ENCODE results near the gene VAMP4. TPM values are rescaled to one million over a fixed set of nuclear protein-coding genes. Genes with fewer than 3 reads are reported as not detected.
"Not testable (repeated sequence)": the region's sequence is repeated elsewhere in the genome, so short reads cannot be mapped to it uniquely, and the experiment has no call there.

Gene VAMP4
- total RNA-seq, 1 donor from 2014 or later, result 5.0 TPM

DNA sequence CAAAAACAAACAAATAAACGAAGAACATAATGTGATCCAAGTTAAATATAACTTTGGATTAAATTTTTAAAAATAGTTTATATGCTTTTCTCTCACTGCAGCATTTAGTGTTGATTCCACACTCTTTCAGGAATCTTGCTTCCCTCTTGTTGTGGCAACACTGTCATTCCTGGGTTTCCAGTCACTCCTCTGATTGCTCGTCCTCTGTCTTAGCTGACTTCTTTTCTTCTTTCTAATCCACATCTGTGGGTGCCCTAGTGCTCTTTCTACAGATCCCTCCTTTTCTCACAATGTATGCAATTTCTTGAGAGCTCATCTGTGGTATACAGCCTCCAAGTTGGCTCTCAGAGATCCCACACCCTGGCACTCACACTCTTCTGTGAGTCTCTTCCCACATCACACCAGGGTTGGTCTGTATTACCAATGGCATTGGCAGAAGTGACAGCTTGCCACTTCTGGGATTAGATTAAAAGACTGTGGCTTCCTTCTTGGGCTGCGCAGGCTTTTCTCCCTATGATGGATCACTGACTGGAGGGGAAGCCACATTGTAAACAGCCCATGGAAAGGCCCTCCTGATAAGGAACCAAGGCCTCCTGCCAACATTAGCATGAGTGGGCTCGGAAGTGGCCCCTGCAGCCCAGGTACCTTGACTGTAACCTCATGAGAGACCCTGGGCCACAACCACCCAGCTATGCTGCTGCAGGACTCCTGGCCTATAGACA lies 77.8 kb downstream of the VAMP4 start:
- FAIRE-seq (no peak), DNase-seq (ENCODE audit: low read depth) (no peak)
- no peaks in the 10 kb centered on the region for H3K27me3 ChIP-seq (ENCODE audit: control insufficient read depth, insufficient read depth, low read length)
- no peak for TF ChIP-seq CTCF (IDR thresholded peaks at IDR 0.05; ENCODE audit: insufficient read depth, low read length, severe bottlenecking)
- H3K36me3 ChIP-seq (ENCODE audit: control insufficient read depth, insufficient read depth, low read length), result no peaks in the 10 kb centered on the region
- H3K4me3 ChIP-seq (ENCODE audit: low read depth, low read length), result no peak overlapping the region

DNA sequence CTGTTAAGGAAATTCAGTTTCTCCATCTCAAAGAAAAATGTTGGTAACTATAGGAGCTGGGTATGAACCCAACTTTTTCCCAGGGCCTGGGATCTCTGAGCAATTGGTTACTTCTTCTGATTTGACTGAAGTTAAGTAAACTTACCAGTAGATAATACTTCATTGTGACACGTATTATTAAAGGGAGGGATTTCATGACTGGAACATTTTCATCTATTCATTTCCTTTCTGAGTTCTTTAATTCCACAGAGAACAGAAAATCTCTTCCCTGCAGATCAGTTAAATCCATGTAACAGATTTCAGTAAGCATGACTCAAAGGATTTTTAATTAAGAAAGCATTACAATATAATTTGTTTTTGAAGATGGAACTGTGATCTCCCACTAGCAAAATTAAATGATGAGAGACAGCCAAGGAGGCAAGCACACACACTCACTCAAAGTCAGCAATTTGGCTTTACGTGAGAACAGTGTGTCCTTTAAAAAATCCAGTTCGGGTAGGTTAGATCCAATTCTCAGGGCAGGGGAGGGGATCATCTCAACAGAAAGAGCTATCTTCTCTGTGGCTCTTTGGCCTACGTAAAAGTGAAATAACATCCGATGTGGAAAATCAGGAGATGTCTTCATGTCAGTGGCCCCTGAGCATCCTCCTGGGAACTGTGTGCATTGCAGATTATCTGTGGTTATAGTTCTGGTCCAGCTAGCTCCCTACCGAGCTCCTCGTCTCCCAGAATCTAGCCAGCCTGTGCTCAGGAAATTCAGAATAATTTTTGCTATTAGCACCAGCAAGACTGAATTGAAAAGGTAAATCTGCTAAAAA lies 78.6 kb downstream of the VAMP4 start:
- no peak for TF ChIP-seq CTCF (IDR thresholded peaks at IDR 0.05; ENCODE audit: insufficient read depth, low read length, severe bottlenecking)
- H3K4me3 ChIP-seq (ENCODE audit: low read depth, low read length), result no peak overlapping the region
- FAIRE-seq (no peak), DNase-seq (ENCODE audit: low read depth) (no peak)
- no peaks in the 10 kb centered on the region for H3K36me3 ChIP-seq (ENCODE audit: control insufficient read depth, insufficient read depth, low read length)
- H3K27me3 ChIP-seq (ENCODE audit: control insufficient read depth, insufficient read depth, low read length), result no peaks in the 10 kb centered on the region

GRCh38 chr1:171661076-171661650 lies 80.7 kb downstream of the VAMP4 start:
- FAIRE-seq (no peak), DNase-seq (ENCODE audit: low read depth) (peak; percentile 60)
- Histone ChIP-seq H3K36me3 (ENCODE audit: control insufficient read depth, insufficient read depth, low read length) (no peaks in the 10 kb centered on the region), H3K4me3 (ENCODE audit: low read depth, low read length) (no peak overlapping the region), H3K27me3 (ENCODE audit: control insufficient read depth, insufficient read depth, low read length) (no peaks in the 10 kb centered on the region)
- TF ChIP-seq CTCF (IDR thresholded peaks at IDR 0.05; ENCODE audit: insufficient read depth, low read length, severe bottlenecking), result no peak

DNA sequence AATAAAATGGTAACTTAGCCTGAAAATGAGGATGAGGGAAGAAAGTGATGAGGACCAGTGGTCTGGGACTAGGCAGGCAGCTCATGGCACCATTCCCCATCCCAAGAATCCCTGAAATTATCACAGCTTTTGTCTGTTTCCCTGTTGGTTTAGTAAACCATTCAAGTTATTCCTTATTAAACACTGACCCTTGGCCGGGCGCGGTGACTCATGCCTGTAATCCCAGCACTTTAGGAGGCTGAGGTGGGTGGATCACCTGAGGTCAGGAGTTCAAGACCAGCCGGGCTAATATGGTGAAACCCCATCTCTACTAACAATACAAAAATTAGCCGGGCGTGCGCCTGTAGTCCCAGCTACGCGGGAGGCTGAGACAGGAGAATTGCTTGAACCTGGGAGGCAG lies 85.7 kb downstream of the VAMP4 start:
- FAIRE-seq; H3K4me3 ChIP-seq (ENCODE audit: low read depth, low read length); H3K36me3 ChIP-seq (ENCODE audit: control insufficient read depth, insufficient read depth, low read length); H3K27me3 ChIP-seq (ENCODE audit: control insufficient read depth, insufficient read depth, low read length); DNase-seq (ENCODE audit: low read depth): not testable (repeated sequence)

- FAIRE-seq, result no peak
These were observed 86.1 kb downstream of the VAMP4 start for GRCh38 chr1:171655746-171656116.

More at GRCh38 chr1:171655746-171656116, 86.1 kb downstream of the VAMP4 start:
- no peaks in the 10 kb centered on the region for H3K27me3 ChIP-seq (ENCODE audit: control insufficient read depth, insufficient read depth, low read length)
- H3K36me3 ChIP-seq (ENCODE audit: control insufficient read depth, insufficient read depth, low read length), result no peaks in the 10 kb centered on the region
- H3K4me3 ChIP-seq (ENCODE audit: low read depth, low read length), result no peak overlapping the region
- DNase-seq (ENCODE audit: low read depth), result no peak
- TF ChIP-seq CTCF (IDR thresholded peaks at IDR 0.05; ENCODE audit: insufficient read depth, low read length, severe bottlenecking), result no peak
